HG03575 (cell line): ENCODE data around the gene PCDHGB3.
"Not testable (repeated sequence)": the region's sequence is repeated elsewhere in the genome, so short reads cannot be mapped to it uniquely, and the experiment has no call there.

Experiments
- ATAC-seq: cut with Tn5 transposase; IDR thresholded peaks from one replicate; pipeline ENCODE4 v1.9.1; 2021; ENCODE audit not compliant: unreplicated experiment, insufficient number of reproducible peaks, low FRiP score; ENCODE audit errors: extremely low read depth

Gene PCDHGB3

DNA sequence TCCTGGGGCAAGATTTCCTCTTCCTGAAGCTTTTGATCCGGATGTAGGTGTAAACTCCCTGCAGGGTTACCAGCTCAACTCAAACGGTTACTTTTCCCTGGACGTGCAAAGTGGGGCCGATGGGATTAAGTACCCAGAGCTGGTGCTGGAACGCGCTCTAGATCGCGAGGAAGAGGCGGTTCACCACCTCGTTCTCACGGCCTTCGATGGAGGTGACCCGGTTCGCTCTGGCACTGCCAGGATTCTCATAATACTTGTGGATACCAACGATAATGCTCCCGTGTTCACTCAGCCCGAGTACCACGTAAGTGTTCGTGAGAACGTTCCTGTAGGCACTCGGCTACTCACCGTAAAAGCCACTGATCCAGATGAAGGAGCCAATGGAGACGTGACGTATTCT lies 14.4 kb upstream of the PCDHGB3 start:
- ATAC-seq: no peak

DNA sequence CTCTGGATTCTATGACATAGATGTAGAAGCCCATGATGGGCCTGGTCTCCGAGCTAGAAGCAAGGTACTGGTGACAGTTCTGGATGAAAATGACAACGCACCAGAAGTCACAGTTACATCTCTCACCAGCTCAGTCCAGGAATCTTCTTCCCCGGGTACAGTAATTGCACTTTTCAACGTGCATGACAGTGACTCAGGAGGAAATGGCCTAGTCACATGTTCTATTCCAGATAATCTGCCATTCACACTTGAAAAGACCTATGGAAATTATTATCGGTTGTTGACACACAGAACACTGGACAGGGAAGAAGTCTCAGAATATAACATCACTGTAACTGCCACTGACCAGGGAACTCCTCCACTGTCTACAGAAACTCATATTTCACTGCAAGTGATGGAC lies 13.9 kb upstream of the PCDHGB3 start:
- no peak for ATAC-seq

DNA sequence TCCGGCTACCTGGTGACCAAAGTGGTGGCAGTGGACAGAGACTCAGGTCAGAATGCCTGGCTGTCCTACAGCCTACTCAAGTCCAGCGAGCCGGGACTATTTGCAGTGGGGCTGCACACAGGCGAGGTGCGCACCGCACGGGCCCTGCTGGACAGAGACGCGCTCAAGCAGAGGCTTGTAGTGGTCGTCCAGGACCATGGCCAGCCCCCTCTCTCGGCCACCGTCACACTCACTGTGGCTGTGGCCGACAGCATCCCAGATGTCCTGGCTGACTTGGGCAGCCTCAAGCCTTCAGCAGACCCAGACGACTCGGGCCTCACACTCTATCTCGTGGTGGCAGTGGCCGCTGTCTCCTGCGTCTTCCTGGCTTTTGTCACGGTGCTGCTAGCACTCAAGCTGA lies 13.1 kb upstream of the PCDHGB3 start:
- ATAC-seq: no peak

DNA sequence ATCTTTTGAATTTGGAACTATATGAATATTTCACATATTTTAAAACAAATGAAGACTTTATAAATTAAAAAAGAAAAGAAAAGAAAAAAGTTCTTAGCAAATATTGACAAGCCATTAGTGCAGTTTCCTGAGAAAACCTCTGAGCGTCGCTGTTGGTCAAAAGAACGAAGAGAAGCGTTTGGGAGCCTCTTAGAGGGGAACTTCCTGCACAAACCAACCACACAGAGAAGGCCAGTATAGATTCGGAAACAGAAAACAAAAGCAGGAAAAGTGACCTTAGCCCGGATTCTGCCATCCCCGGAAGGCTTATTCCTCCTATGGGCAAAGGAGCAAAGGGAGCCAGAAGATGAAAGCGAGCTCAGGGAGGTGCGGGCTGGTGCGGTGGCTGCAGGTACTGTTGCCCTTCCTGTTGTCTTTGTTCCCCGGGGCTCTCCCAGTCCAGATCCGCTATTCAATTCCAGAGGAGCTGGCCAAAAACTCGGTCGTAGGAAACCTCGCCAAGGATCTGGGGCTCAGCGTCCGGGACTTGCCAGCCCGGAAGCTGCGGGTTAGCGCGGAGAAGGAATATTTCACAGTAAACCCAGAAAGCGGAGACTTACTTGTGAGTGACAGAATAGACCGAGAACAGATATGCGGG lies 10.1 kb upstream of the PCDHGB3 start, which contains the start of gene PCDHGB2:
TSS of gene PCDHGB2 (plus strand) at position 205 of the 637 bp plus-strand sequence. CDS start at position 347, 142 bp downstream.
- no peak for ATAC-seq

DNA sequence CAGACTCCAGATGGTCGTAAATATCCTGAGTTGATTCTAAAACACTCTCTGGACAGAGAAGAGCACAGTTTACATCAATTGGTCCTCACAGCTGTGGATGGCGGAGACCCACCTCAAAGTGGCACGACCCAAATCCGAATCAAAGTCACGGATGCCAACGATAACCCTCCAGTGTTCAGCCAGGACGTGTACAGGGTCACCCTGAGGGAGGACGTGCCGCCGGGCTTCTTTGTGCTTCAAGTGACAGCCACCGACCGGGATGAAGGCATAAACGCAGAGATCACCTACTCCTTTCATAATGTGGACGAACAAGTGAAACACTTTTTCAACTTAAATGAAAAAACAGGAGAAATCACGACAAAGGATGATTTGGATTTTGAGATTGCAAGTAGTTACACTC lies 9.4 kb upstream of the PCDHGB3 start:
- ATAC-seq: no peak

DNA sequence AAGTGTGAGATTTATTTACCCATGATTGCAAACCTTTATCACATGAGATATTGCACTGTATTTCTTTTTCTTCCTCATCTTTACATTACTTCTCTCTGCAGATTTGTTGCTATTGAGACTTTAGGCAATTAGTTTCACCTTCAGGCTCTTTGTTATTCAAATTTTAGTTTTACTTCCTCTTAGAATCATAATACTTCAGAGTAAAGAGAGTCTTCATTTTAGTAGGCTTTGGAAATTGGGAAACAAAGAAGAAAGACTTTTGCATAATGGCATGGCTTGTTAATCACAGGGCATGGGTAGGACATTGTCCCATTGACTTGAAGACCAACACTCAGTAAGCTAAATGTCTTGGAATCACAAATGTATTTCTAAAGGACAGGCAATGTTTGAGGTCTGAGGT lies 7.3 kb upstream of the PCDHGB3 start:
- no peak for ATAC-seq

DNA sequence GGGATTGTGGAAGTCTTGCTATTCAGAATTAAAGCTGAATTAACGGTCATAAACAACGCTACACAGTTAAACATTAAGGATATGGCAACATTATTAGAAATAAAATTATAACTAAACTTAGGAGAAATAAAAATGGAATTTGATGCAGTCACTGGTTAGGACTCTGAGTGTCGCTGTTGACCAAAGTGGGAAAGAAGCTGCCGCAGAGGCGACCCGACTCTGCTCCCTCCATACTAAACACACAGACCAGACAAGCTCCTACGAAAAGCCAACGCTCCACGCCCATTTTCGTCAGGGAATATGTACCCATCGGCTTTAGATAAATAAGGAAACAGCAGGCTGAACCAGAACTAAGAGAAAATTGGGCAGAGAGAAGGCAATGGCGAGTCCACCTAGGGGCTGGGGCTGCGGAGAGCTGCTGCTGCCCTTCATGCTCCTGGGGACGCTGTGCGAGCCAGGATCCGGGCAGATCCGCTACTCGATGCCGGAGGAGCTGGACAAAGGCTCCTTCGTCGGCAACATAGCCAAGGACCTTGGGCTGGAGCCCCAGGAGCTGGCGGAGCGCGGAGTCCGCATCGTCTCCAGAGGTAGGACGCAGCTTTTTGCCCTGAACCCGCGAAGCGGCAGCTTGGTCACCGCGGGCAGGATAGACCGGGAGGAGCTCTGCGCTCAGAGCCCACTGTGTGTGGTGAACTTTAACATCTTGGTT lies 5.9 kb upstream of the PCDHGB3 start, which contains the start of gene PCDHGA5:
TSS of gene PCDHGA5 (plus strand) at position 211 of the 709 bp plus-strand sequence. CDS start at position 380, 169 bp downstream.
- ATAC-seq: no peak

DNA sequence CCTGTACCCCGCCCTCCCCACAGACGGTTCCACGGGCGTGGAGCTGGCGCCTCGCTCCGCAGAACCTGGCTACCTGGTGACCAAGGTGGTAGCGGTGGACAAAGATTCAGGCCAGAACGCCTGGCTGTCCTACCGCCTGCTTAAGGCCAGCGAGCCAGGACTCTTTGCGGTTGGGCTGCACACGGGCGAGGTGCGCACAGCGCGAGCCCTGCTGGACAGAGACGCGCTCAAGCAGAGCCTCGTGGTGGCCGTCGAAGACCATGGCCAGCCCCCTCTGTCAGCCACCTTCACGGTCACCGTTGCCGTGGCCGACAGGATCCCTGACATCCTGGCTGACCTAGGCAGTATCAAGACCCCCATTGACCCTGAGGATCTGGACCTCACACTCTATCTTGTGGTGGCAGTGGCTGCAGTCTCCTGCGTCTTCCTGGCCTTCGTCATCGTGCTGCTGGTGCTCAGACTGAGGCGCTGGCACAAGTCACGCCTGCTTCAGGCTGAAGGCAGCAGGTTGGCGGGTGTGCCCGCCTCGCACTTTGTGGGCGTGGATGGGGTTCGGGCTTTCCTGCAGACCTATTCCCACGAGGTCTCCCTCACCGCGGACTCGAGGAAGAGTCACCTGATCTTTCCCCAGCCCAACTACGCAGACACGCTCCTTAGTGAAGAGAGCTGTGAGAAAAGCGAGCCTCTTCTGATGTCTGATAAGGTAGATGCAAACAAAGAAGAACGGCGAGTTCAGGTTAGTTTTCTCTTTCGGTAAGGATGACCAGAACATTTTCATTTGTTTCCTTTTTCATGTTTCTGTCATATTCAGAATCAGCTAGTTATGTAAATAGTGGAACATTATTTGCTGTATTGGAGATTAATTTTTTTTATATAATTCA lies 3.8 kb upstream of the PCDHGB3 start:
- ATAC-seq: no peak

DNA sequence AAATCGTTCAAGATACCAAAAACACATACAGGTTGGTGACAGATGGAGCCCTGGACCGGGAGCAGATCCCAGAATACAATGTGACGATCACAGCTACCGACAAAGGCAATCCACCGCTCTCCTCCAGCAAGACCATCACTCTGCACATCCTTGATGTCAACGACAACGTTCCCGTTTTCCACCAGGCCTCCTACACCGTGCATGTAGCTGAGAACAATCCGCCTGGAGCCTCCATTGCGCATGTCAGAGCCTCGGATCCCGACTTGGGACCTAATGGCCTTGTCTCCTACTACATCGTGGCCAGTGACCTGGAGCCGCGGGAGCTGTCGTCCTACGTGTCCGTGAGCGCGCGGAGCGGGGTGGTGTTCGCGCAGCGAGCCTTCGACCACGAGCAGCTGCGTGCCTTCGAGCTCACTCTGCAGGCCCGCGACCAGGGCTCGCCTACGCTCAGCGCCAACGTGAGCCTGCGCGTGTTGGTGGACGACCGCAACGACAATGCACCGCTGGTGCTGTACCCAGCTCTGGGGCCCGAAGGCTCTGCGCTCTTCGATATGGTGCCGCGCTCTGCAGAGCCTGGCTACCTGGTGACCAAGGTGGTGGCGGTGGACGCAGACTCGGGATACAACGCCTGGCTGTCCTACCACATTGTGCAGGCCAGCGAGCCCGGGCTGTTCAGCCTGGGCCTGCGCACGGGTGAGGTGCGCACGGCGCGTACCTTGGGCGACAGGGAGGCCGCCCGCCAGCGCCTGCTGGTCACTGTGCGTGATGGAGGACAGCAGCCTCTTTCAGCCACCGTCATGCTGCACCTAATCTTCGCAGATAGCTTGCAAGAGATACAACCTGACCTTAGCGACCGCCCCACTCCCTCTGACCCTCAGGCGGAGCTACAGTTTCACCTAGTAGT lies 1.8 kb downstream of the PCDHGB3 start:
- ATAC-seq: no peak

DNA sequence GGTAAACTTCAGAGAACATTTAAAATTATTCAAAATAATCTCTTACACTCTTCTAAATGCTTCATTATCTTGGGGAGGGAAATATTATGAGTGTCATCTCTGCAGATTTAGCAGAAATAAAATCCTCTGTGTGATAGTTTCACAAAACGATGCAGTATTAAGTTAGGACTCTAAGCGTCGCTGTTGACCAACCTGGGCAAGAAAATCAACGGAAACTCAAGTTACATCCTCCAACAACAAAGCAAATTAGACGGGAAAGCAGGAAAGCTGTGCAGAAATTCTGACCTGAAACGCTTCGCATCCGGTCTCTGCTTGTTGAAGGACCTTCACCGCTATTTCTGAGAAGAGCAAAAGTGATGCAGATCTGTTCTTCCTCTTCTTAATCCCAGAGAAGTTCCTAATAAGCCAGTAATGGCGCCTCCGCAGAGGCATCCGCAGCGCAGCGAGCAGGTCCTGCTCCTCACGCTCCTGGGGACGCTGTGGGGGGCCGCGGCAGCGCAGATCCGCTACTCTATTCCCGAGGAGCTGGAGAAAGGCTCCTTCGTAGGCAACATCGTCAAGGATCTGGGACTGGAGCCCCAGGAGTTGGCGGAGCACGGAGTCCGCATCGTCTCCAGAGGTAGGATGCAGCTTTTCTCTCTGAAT lies 3.8 kb downstream of the PCDHGB3 start, which contains the start of gene PCDHGA6:
TSS of gene PCDHGA6 (plus strand) at position 219 of the 645 bp plus-strand sequence. CDS start at position 412, 193 bp downstream.
- ATAC-seq: no peak

DNA sequence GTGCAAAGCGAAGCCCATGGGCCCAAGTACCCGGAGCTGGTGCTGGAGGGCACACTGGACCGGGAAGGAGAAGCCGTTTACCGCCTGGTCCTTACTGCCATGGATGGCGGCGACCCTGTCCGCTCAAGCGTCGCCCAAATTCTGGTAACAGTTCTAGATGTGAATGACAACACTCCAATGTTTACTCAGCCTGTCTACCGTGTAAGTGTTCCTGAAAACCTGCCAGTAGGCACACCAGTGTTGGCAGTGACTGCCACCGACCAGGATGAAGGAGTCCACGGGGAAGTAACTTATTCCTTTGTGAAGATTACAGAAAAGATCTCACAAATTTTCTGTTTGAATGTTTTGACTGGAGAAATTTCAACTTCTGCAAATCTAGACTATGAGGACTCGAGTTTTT lies 4.6 kb downstream of the PCDHGB3 start:
- no peak for ATAC-seq

DNA sequence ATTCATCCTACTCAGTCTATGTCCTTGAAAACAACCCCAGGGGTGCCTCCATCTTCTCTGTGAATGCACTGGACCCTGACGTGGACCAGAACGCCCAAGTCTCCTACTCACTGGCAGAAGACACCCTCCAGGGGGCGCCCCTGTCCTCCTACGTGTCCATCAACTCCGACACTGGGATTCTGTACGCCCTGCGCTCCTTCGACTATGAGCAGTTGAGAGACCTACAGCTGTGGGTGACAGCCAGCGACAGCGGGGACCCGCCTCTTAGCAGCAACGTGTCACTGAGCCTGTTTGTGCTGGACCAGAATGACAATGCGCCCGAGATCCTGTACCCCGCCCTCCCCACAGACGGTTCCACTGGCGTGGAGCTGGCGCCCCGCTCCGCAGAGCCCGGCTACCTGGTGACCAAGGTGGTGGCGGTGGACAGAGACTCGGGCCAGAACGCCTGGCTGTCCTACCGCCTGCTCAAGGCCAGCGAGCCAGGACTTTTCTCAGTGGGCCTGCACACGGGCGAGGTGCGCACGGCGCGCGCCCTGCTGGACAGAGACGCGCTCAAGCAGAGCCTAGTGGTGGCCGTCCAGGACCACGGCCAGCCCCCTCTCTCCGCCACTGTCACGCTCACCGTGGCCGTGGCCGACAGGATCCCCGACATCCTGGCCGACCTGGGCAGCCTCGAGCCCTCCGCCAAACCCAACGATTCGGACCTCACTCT lies 5.6 kb downstream of the PCDHGB3 start:
- ATAC-seq: not testable (repeated sequence)

DNA sequence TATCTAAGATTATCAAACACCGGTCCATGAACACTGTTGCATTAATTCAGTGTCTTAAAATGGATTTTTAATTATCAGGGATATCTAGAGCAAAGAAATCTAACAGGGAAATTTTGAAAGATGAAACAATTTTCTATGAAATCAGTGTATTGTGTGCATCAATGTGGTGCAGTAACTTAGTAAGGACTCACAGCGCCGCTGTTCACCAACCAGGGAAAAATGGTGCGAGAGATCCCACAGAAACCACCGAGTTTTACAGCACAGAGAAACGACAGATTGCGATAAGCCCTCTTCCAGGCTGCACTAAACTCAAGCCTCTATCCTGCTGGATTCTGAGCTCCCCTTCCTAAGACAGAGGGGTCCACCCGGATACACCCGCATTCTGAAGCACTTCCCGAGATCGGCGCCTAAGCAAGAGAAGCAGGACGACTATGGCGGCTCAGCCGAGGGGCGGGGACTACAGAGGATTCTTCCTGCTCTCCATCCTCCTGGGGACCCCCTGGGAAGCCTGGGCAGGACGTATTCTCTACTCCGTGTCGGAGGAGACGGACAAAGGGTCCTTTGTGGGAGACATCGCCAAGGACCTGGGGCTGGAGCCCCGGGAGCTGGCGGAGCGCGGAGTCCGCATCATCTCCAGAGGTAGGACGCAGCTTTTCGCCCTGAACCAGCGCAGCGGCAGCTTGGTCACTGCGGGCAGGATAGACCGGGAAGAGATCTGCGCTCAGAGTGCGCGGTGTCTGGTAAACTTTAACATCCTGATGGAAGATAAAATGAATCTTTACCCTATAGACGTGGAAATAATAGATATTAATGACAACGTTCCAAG lies 12.6 kb downstream of the PCDHGB3 start, which contains the start of gene PCDHGA7:
TSS of gene PCDHGA7 (plus strand) at position 274 of the 826 bp plus-strand sequence. CDS start at position 432, 158 bp downstream.
- ATAC-seq: no peak

DNA sequence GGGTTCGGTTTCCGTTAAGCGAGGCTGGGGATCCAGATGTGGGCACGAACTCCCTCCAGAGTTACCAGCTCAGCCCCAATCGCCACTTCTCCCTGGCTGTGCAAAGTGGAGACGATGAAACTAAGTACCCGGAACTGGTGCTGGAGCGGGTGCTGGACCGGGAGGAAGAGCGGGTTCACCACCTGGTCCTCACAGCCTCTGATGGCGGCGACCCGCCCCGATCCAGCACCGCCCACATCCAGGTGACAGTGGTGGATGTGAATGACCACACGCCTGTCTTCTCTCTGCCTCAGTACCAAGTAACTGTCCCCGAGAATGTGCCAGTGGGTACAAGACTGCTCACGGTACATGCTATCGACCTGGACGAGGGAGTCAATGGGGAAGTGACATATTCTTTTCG lies 13.3 kb downstream of the PCDHGB3 start:
- ATAC-seq: no peak

DNA sequence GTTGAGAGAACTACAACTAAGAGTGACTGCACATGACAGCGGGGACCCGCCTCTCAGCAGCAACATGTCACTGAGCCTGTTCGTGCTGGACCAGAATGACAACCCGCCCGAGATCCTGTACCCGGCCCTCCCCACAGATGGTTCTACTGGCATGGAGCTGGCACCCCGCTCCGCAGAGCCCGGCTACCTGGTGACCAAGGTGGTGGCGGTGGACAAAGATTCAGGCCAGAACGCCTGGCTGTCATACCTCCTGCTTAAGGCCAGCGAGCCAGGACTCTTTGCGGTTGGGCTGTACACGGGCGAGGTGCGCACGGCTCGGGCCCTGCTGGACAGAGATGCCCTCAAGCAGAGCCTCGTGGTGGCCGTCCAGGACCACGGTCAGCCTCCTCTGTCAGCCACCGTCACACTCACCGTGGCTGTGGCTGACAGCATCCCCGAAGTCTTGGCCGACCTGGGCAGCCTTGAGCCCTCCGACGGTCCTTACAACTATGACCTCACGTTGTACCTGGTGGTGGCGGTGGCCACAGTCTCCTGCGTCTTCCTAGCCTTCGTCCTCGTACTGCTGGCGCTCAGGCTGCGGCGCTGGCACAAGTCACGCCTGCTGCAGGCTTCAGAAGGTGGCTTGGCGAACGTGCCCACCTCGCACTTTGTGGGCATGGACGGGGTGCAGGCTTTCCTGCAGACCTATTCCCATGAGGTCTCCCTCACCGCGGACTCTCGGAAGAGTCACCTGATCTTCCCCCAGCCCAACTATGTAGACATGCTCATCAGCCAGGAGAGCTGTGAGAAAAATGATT lies 14.6 kb downstream of the PCDHGB3 start:
- ATAC-seq: no peak
